Liver (tissue), 9 donors: ENCODE results near the gene AMT. TPM values are rescaled to one million over a fixed set of nuclear protein-coding genes. Genes with fewer than 3 reads are reported as not detected.

Experiments used
- DNase-seq: peaks from one replicate; pipeline ENCODE4 v3.0.0-alpha.2; 2017; ENCODE audit warnings: low spot score
- H3K27ac ChIP-seq, 2 donors: one replicate each; pipeline ENCODE4 v1.7.0; 2013; ENCODE audit warnings: inconsistent platforms in 2 of 2, low read length in 2 of 2, control low read depth in 1 of 2, low read depth in 1 of 2, mild to moderate bottlenecking in 1 of 2
- H3K27me3 ChIP-seq, 4 donors: one replicate each; pipeline versions ENCODE4 v1.6.1 to v1.7.0; 2013; ENCODE audit warnings: low read length in 3 of 4, inconsistent platforms in 1 of 4, mild to moderate bottlenecking in 1 of 4, moderate library complexity in 1 of 4; ENCODE audit not compliant: control insufficient read depth in 4 of 4, insufficient read depth in 4 of 4
- H3K36me3 ChIP-seq, 4 donors: one replicate each; pipeline versions ENCODE4 v1.6.1 to v1.7.0; 2013; ENCODE audit warnings: low read length in 3 of 4, mild to moderate bottlenecking in 3 of 4, low read depth in 1 of 4, moderate library complexity in 1 of 4; ENCODE audit not compliant: control insufficient read depth in 4 of 4, insufficient read depth in 3 of 4
- H3K4me1 ChIP-seq, 4 donors: one replicate each; pipeline versions ENCODE4 v1.6.1 to v1.7.0; 2013; ENCODE audit warnings: low read length in 3 of 4, mild to moderate bottlenecking in 3 of 4, moderate library complexity in 1 of 4; ENCODE audit not compliant: control insufficient read depth in 4 of 4, insufficient read depth in 4 of 4
- H3K4me3 ChIP-seq, 3 donors: one replicate each; pipeline versions ENCODE4 v1.6.1 to v1.7.0; 2013; ENCODE audit warnings: low read length in 3 of 3, control low read depth in 1 of 3, low read depth in 1 of 3, mild to moderate bottlenecking in 1 of 3
- H3K9ac ChIP-seq, 2 donors: one replicate each; pipeline ENCODE4 v1.7.0; 2013; ENCODE audit warnings: low read length in 2 of 2, mild to moderate bottlenecking in 2 of 2, moderate library complexity in 2 of 2, control low read depth in 1 of 2, low read depth in 1 of 2
- H3K9me3 ChIP-seq, 4 donors: one replicate each; pipeline versions ENCODE4 v1.6.1 to v1.7.0; 2013; ENCODE audit warnings: low read length in 3 of 4; ENCODE audit not compliant: control insufficient read depth in 4 of 4
- ATF3 ChIP-seq: IDR thresholded peaks from 2 replicates; pipeline ENCODE4 v1.6.1; 2016; ENCODE audit warnings: antibody characterized with exemption
- CTCF ChIP-seq: fragments of 150-350 bp; IDR thresholded peaks from 2 replicates; pipeline ENCODE4 v1.5.1; 2017; ENCODE audit warnings: improper control_type of control experiment, low read depth, low read length; ENCODE audit not compliant: missing input control
- EGR1 ChIP-seq, 2 donors: IDR thresholded peaks; 2 replicates each; pipeline ENCODE4 v1.6.1; 2016 to 2018; ENCODE audit warnings: antibody characterized with exemption in 2 of 2, low read depth in 2 of 2
- FOXA1 ChIP-seq: IDR thresholded peaks from 2 replicates; pipeline ENCODE4 v1.6.1; 2016; ENCODE audit warnings: antibody characterized with exemption
- JUND ChIP-seq, 2 donors: IDR thresholded peaks; 2 replicates each; pipeline ENCODE4 v1.6.1; 2016; ENCODE audit warnings: antibody characterized with exemption in 2 of 2
- RAD21 ChIP-seq, 2 donors: IDR thresholded peaks; 2 replicates each; pipeline ENCODE4 v1.6.1; 2016; ENCODE audit warnings: antibody characterized with exemption in 2 of 2, mild to moderate bottlenecking in 2 of 2
- RXRA ChIP-seq, 2 donors: IDR thresholded peaks; 2 replicates each; pipeline ENCODE4 v1.6.1; 2017 to 2018; ENCODE audit warnings: antibody characterized with exemption in 2 of 2, mild to moderate bottlenecking in 1 of 2
- TAF1 ChIP-seq: conservative IDR thresholded peaks from 2 replicates; pipeline ENCODE4 v1.6.1; 2016; ENCODE audit warnings: antibody characterized with exemption, mild to moderate bottlenecking
- ZBTB33 ChIP-seq: IDR thresholded peaks from 2 replicates; pipeline ENCODE4 v1.6.1; 2016; ENCODE audit warnings: antibody characterized with exemption
- WGBS: extraction: QIAGEN DNeasy Blood & Tissue Kit; methylation state at CpG from one replicate; pipeline ENCODE4 v1.1.7; 2013; 5-methylcytosine and 5-hydroxymethylcytosine counted together
- polyA plus RNA-seq, 2 donors: library from polyadenylated mRNA; stranded (reverse) in 1 of 2; unstranded in 1 of 2; fragments of 200-250 nt in 1 of 2; fragments of >200 nt in 1 of 2; fragmentation: Nextera tagmentation in 1 of 2; extraction: Ambion mirVana in 1 of 2; gene quantifications; one replicate each; pipeline versions ENCODE4 v1.2.1 to v1.2.3, GENCODE V29; 2013 to 2015
- total RNA-seq, 2 donors: library from RNA; depleted of rRNA; stranded (reverse); fragments of >200 nt; gene quantifications; one replicate each; pipeline ENCODE4 v1.2.3, GENCODE V29; 2014
- donor health status: healthy.
- donor health status: healthy.
- donor health status: healthy.
- donor health status: healthy.
- donor health status: healthy.

Gene AMT
- total and polyA plus RNA-seq, 4 donors, result 15.6 to 28.7 (median 25.5) TPM

- no peaks in the 10 kb centered on the region for H3K9me3 ChIP-seq
- no peak overlapping the region for H3K4me3 ChIP-seq
- H3K27ac ChIP-seq, result no peak overlapping the region
- peaks cover 0 to 4% (median 2%) of the 10 kb centered on the region in 4 donors for H3K4me1 ChIP-seq
- H3K36me3 ChIP-seq, result no peaks in the 10 kb centered on the region
- WGBS, result 94% methylated on average over 5 of the region's 5 CpGs
- TF ChIP-seq JUND (IDR thresholded peaks at IDR 0.05) (no peak), RXRA (IDR thresholded peaks at IDR 0.05) (no peak), EGR1 (IDR thresholded peaks at IDR 0.05; ENCODE audit: low read depth in 2 of 2) (no peak), TAF1 (no peak), RAD21 (IDR thresholded peaks at IDR 0.05) (no peak), ATF3 (no peak), CTCF (no peak)
- H3K9ac ChIP-seq, result no peak overlapping the region
- H3K27me3 ChIP-seq, result no peaks in the 10 kb centered on the region
- no peak for DNase-seq
These were observed 23.1 kb upstream of the AMT start for GRCh38 chr3:49445391-49445790.

- Histone ChIP-seq H3K36me3 (no peaks in the 10 kb centered on the region), H3K9ac (no peak overlapping the region), H3K4me3 (no peak overlapping the region), H3K27me3 (no peaks in the 10 kb centered on the region), H3K4me1 (no peaks in the 10 kb centered on the region), H3K27ac (no peak overlapping the region), H3K9me3 (no peaks in the 10 kb centered on the region)
- TF ChIP-seq ATF3 (no peak), RXRA (IDR thresholded peaks at IDR 0.05) (no peak), FOXA1 (no peak), ZBTB33 (no peak), RAD21 (IDR thresholded peaks at IDR 0.05) (no peak)
- DNase-seq, result no peak
- 94% methylated on average over 5 of the region's 5 CpGs for WGBS
These were observed 12.5 kb upstream of the AMT start for GRCh38 chr3:49434731-49435130.

GRCh38 chr3:49428752-49429080 is 6.4 kb upstream of the AMT start:
- WGBS, result 3% methylated on average over 9 of the region's 9 CpGs
- TF ChIP-seq RAD21 (IDR thresholded peaks at IDR 0.05) (peak in 1 of 2 donors; percentile 7), FOXA1 (no peak)
- Histone ChIP-seq H3K4me3 (peak overlapping the region; percentile 69 to 98 (median 76)), H3K9me3 (no peaks in the 10 kb centered on the region), H3K27ac (peak overlapping the region; percentile 85 to 88), H3K36me3 (peaks cover 0 to 14% (median 7%) of the 10 kb centered on the region in 4 donors), H3K4me1 (peaks cover 0 to 10% (median 2%) of the 10 kb centered on the region in 4 donors), H3K9ac (peak overlapping the region; percentile 35 to 75), H3K27me3 (no peaks in the 10 kb centered on the region)
- DNase-seq, result no peak
